Measurements from ENCODE around the gene ELL. TPM values are rescaled to one million over a fixed set of nuclear protein-coding genes. Genes with fewer than 3 reads are reported as not detected.
"Not testable (repeated sequence)": the region's sequence is repeated elsewhere in the genome, so short reads cannot be mapped to it uniquely, and the experiment has no call there.

The ELL gene
- total RNA-seq, 2 experiments from 2014 or later = 46.2 to 46.8 TPM

GRCh38 chr19:18541992-18542940 is 20.4 kb upstream of the ELL start:
- Mint-ChIP-seq H3K4me1 (ENCODE audit: low read depth) (peaks cover 27% of the 10 kb centered on the region), H3K36me3 (ENCODE audit: low read depth) (peaks cover 52% of the 10 kb centered on the region), H3K4me3 (peak overlapping the region; percentile 92), H3K9me3 (no peaks in the 10 kb centered on the region), H3K27ac (peak overlapping the region; percentile 91), H3K27me3 (no peaks in the 10 kb centered on the region)
- ATAC-seq (ENCODE audit: poor library complexity) = no peak
- Histone ChIP-seq H3K27ac (ENCODE audit: low read depth in 1 of 2, low read length in 2 of 2) (peak overlapping the region; percentile 65), H3K4me1 (ENCODE audit: insufficient read depth, low read length) (peaks cover 28% of the 10 kb centered on the region), H3K27me3 (ENCODE audit: control insufficient read depth in 1 of 2, insufficient read depth in 2 of 2, low read length in 2 of 2) (no peaks in the 10 kb centered on the region), H3K4me3 (ENCODE audit: low read length) (peak overlapping the region; percentile 59), H3K9me3 (ENCODE audit: control insufficient read depth in 1 of 2, insufficient read depth in 1 of 2, low read length in 2 of 2) (no peaks in the 10 kb centered on the region), H3K36me3 (ENCODE audit: insufficient read depth, low read length) (peaks cover 37% of the 10 kb centered on the region)
- no peak for DNase-seq
- intact Hi-C loops (cut with DNase I, micrococcal nuclease) = loop anchor here (5.0 kb wide), 1 partner anchor 45 kb away; the partner anchor contains the start of gene REX1BD (in 2 of the 2)
- POLR2A ChIA-PET = interaction anchor here (0.7 to 2.2 kb wide), 7 partner anchors 8 to 290 kb away, joined by 3 to 24 read pairs (median 9); partner anchors contain the start of genes ELL, KXD1, REX1BD and UBA52
- TF ChIP-seq CTCF (IDR thresholded peaks at IDR 0.05) = no peak
- CTCF ChIA-PET = interaction anchor here (0.6 kb wide), 1 partner anchor 47 kb away, joined by 3 read pairs; the partner anchor contains the start of gene REX1BD

- ATAC-seq (ENCODE audit: poor library complexity) (no peak), DNase-seq (no peak)
- Histone ChIP-seq H3K36me3 (ENCODE audit: insufficient read depth, low read length) (peaks cover 45% of the 10 kb centered on the region), H3K9me3 (ENCODE audit: control insufficient read depth in 1 of 2, insufficient read depth in 1 of 2, low read length in 2 of 2) (no peaks in the 10 kb centered on the region), H3K27ac (ENCODE audit: low read depth in 1 of 2, low read length in 2 of 2) (peak overlapping the region in 1 of 2 donors; percentile 65), H3K4me1 (ENCODE audit: insufficient read depth, low read length) (peaks cover 28% of the 10 kb centered on the region), H3K4me3 (ENCODE audit: low read length) (no peak overlapping the region), H3K27me3 (ENCODE audit: control insufficient read depth in 1 of 2, insufficient read depth in 2 of 2, low read length in 2 of 2) (no peaks in the 10 kb centered on the region)
- Mint-ChIP-seq H3K9me3 (no peaks in the 10 kb centered on the region), H3K27me3 (no peaks in the 10 kb centered on the region), H3K4me3 (peak overlapping the region; percentile 92), H3K4me1 (ENCODE audit: low read depth) (peaks cover 27% of the 10 kb centered on the region), H3K36me3 (ENCODE audit: low read depth) (peaks cover 58% of the 10 kb centered on the region), H3K27ac (peak overlapping the region; percentile 91)
- CTCF ChIA-PET = no interaction called here
- intact Hi-C loops (cut with DNase I, micrococcal nuclease) = loop anchor here (5.0 kb wide), 1 partner anchor 46 kb away; the partner anchor contains the start of gene REX1BD (in 2 of the 2)
- POLR2A ChIA-PET = interaction anchor here (0.6 to 2.0 kb wide), 4 partner anchors 16 to 592 kb away, joined by 3 to 24 read pairs (median 11); partner anchors contain the start of genes KXD1, REX1BD and UBA52
- no peak for TF ChIP-seq CTCF (IDR thresholded peaks at IDR 0.05)
Observed at GRCh38 chr19:18541258-18541991, 19.6 kb upstream of the ELL start.

GRCh38 chr19:18540200-18540599 is 18.3 kb upstream of the ELL start:
- H3K36me3 Mint-ChIP-seq (ENCODE audit: low read depth) = peaks cover 67% of the 10 kb centered on the region
- ATAC-seq (ENCODE audit: poor library complexity); H3K9me3 ChIP-seq (ENCODE audit: control insufficient read depth in 1 of 2, insufficient read depth in 1 of 2, low read length in 2 of 2); H3K4me3 Mint-ChIP-seq; H3K27ac Mint-ChIP-seq; H3K4me3 ChIP-seq (ENCODE audit: low read length); H3K27me3 Mint-ChIP-seq; DNase-seq; H3K27ac ChIP-seq (ENCODE audit: low read depth in 1 of 2, low read length in 2 of 2); CTCF ChIA-PET; H3K9me3 Mint-ChIP-seq; H3K27me3 ChIP-seq (ENCODE audit: control insufficient read depth in 1 of 2, insufficient read depth in 2 of 2, low read length in 2 of 2): not testable (repeated sequence)
- peaks cover 28% of the 10 kb centered on the region for H3K4me1 ChIP-seq (ENCODE audit: insufficient read depth, low read length)
- POLR2A ChIA-PET = interaction anchor here (0.8 kb wide), 1 partner anchor 19 kb away, joined by 4 read pairs; no protein-coding TSS in a partner anchor
- peaks cover 27% of the 10 kb centered on the region for H3K4me1 Mint-ChIP-seq (ENCODE audit: low read depth)
- intact Hi-C loops (cut with DNase I, micrococcal nuclease) = loop anchor here (5.0 kb wide), 1 partner anchor 47 kb away; the partner anchor contains the start of gene REX1BD (in 2 of the 2)
- H3K36me3 ChIP-seq (ENCODE audit: insufficient read depth, low read length) = peaks cover 57% of the 10 kb centered on the region

Measured in CD4-positive, alpha-beta T cell (primary cell).